ENCODE data around the gene MAP4K3. TPM values are rescaled to one million over a fixed set of nuclear protein-coding genes. Genes with fewer than 3 reads are reported as not detected.

MAP4K3 gene
- total and polyA plus RNA-seq, 10 of the 15 experiments (the other 5 are each of a cell fraction or from before 2014, with no cell fraction given): 0.04 to 0.95 (median 0.21) TPM; not detected in 1

- TF ChIP-seq EP300 (IDR thresholded peaks at IDR 0.05; ENCODE audit: borderline replicate concordance in 1 of 2, control insufficient read depth in 1 of 2, low read depth in 2 of 2, low read length in 2 of 2) (no peak), STAT3 (IDR thresholded peaks at IDR 0.05; ENCODE audit: low read depth, low read length) (no peak), NR2C2 (IDR thresholded peaks at IDR 0.05; ENCODE audit: borderline replicate concordance, control insufficient read depth, insufficient read length, low read depth) (no peak), JUNB (IDR thresholded peaks at IDR 0.05) (no peak)
Measured at GRCh38 chr2:39407516-39408296, 29.4 kb downstream of the MAP4K3 start (continued).

- WGBS (ENCODE audit: insufficient coverage, insufficient replicate concordance, low lambda C conversion rate, missing lambda C conversion rate): 39% methylated on average over 4 of the region's 4 CpGs
- POLR2A ChIA-PET: no interaction called here
- H3K9ac ChIP-seq (ENCODE audit: control insufficient read depth, insufficient read depth, low read length): no peak overlapping the region
- in situ Hi-C loops (cut with MboI) (no loop called here), intact Hi-C loops (cut with micrococcal nuclease; ENCODE audit: unreplicated experiment) (no loop called here)
- RAD21 ChIA-PET (ENCODE audit: unreplicated experiment): no interaction called here
- no peaks in the 10 kb centered on the region for H4K20me1 ChIP-seq (ENCODE audit: control insufficient read depth, insufficient read depth)
- no peaks in the 10 kb centered on the region; a peak in 1 of 4 replicates for H3K36me3 ChIP-seq (ENCODE audit: control insufficient read depth in 2 of 2, insufficient read depth in 2 of 2, low read length in 1 of 2)
- peaks cover 20% of the 10 kb centered on the region for H3K4me1 ChIP-seq (ENCODE audit: control insufficient read depth, insufficient read depth, low read length)
- no peak overlapping the region for H2AFZ ChIP-seq (ENCODE audit: control insufficient read depth, low read depth, low read length)
- no peak for FAIRE-seq
- no peaks in the 10 kb centered on the region; a peak in 1 of 4 replicates for H3K27me3 ChIP-seq (replicated peaks in 1 of 2; ENCODE audit: control insufficient read depth in 2 of 2, insufficient read depth in 2 of 2, low read length in 1 of 2)
- CTCF ChIA-PET: no interaction called here
- no TSS peak for BruUV-seq (replicated peaks)
- SMC1A ChIA-PET (ENCODE audit: uncharacterized antibody, unreplicated experiment): no interaction called here
- no peak overlapping the region for H3K4me2 ChIP-seq (ENCODE audit: control insufficient read depth, insufficient read depth)
- no peaks in the 10 kb centered on the region for H3K9me3 ChIP-seq (replicated peaks; ENCODE audit: control insufficient read depth, insufficient read depth, low read length)
- H3K79me2 ChIP-seq (ENCODE audit: control insufficient read depth, insufficient read depth, low read length): peaks cover 2% of the 10 kb centered on the region; the same call in 1 of the 2 replicates
- no peak overlapping the region for H3K27ac ChIP-seq (ENCODE audit: control insufficient read depth, insufficient read depth)
- ATAC-seq: no peak
- no peak overlapping the region for H3K4me3 ChIP-seq
- no peak for DNase-seq (ENCODE audit: low read depth, low spot score)
- TF ChIP-seq ZBTB4 (CRISPR knock-in tag; IDR thresholded peaks at IDR 0.05): no peak
- TF ChIP-seq SPI1 (IDR thresholded peaks at IDR 0.05; ENCODE audit: borderline replicate concordance, insufficient read depth, low read depth, low read length): no peak
- TF ChIP-seq ZNF217 (IDR thresholded peaks at IDR 0.05): no peak
- no peak for TF ChIP-seq ATF2 (IDR thresholded peaks at IDR 0.05; ENCODE audit: low read length)
- no peak for TF ChIP-seq POU2F2 (IDR thresholded peaks at IDR 0.05; ENCODE audit: borderline replicate concordance, low read depth, low read length)
- TF ChIP-seq SMC3 (IDR thresholded peaks at IDR 0.05; ENCODE audit: borderline replicate concordance, low read length): no peak
- no peak for TF ChIP-seq MYC (IDR thresholded peaks at IDR 0.05; ENCODE audit: insufficient read depth, insufficient read length, insufficient replicate concordance, low read length, severe bottlenecking)
- no peak for TF ChIP-seq JUNB (IDR thresholded peaks at IDR 0.05)
- no peak for TF ChIP-seq CBFB (IDR thresholded peaks at IDR 0.05; ENCODE audit: low read depth)
- TF ChIP-seq CBX3 (IDR thresholded peaks at IDR 0.05; ENCODE audit: borderline replicate concordance, low read depth): no peak
- no peak for TF ChIP-seq STAT1 (conservative IDR thresholded peaks at IDR 0.05)
- no peak for TF ChIP-seq SP1 (IDR thresholded peaks at IDR 0.05; ENCODE audit: low read depth, low read length)
Measured at GRCh38 chr2:39405364-39405763, 31.7 kb downstream of the MAP4K3 start.
